ENCODE results near the gene WDR7. TPM values are rescaled to one million over a fixed set of nuclear protein-coding genes. Genes with fewer than 3 reads are reported as not detected.
A peak's percentile ranks its signal among the peaks of the same experiment; 100 is the strongest.

Gene WDR7
- total and polyA plus RNA-seq, 4 donors, result 27.9 to 126 (median 33.8) TPM

DNA sequence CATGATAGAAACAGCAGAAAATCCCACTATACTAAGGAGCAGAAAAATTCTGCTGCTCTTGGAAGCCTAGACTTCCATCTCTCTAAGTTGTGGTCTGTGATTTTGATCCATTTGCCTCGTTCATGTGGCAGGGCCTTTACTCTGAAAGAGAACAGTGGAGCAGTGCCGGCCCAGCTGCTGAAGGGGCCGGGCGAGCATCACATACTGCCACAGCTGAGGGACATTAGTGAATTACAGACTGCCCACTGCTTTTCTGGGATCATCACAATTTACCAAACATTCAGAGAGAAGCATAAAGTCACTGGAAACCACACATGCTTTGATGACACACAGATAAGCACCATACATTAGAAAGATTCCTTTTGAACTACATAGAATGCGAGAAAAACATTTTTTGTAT, 278.7 kb downstream of the WDR7 start:
- 50% methylated on average over 2 of the region's 5 CpGs for WGBS (ENCODE audit: insufficient coverage)

GRCh38 chr18:56933472-56933871, 282.3 kb downstream of the WDR7 start:
- no peaks in the 10 kb centered on the region for H3K4me1 ChIP-seq (ENCODE audit: control insufficient read depth, insufficient read depth, low read length)
- no peaks in the 10 kb centered on the region for H3K27me3 ChIP-seq (ENCODE audit: control insufficient read depth, insufficient read depth, low read length)
- H3K36me3 ChIP-seq (ENCODE audit: control insufficient read depth, insufficient read depth, low read length), result no peaks in the 10 kb centered on the region
- H3K9me3 ChIP-seq (ENCODE audit: control insufficient read depth, insufficient read depth, low read length), result no peaks in the 10 kb centered on the region
- DNase-seq (ENCODE audit: low read depth in 4 of 6, low spot score in 6 of 6), result no peak
- H3K27ac ChIP-seq (ENCODE audit: low read depth, low read length), result no peak overlapping the region
- 88% methylated on average over 1 of the region's 2 CpGs for WGBS (ENCODE audit: insufficient coverage)
- no peak overlapping the region for H3K4me3 ChIP-seq (ENCODE audit: low read depth, low read length)

More for the DNA sequence above, 278.7 kb downstream of the WDR7 start:
- no peaks in the 10 kb centered on the region for H3K9me3 ChIP-seq (ENCODE audit: control insufficient read depth, insufficient read depth, low read length)
- H3K4me3 ChIP-seq (ENCODE audit: low read depth, low read length), result no peak overlapping the region
- no peaks in the 10 kb centered on the region for H3K4me1 ChIP-seq (ENCODE audit: control insufficient read depth, insufficient read depth, low read length)
- no peak overlapping the region for H3K27ac ChIP-seq (ENCODE audit: low read depth, low read length)
- H3K36me3 ChIP-seq (ENCODE audit: control insufficient read depth, insufficient read depth, low read length), result no peaks in the 10 kb centered on the region
- DNase-seq (ENCODE audit: low read depth in 4 of 6, low spot score in 6 of 6), result no peak
- no peaks in the 10 kb centered on the region for H3K27me3 ChIP-seq (ENCODE audit: control insufficient read depth, insufficient read depth, low read length)

- H3K4me1 ChIP-seq (ENCODE audit: control insufficient read depth, insufficient read depth, low read length), result no peaks in the 10 kb centered on the region
- no peak overlapping the region for H3K27ac ChIP-seq (ENCODE audit: low read depth, low read length)
- no peak overlapping the region for H3K4me3 ChIP-seq (ENCODE audit: low read depth, low read length)
- no peaks in the 10 kb centered on the region for H3K36me3 ChIP-seq (ENCODE audit: control insufficient read depth, insufficient read depth, low read length)
- no CpG with 5 or more reads among the region's 3 CpGs for WGBS (ENCODE audit: insufficient coverage)
- peak in 1 of 6 donors; percentile 21 for DNase-seq (ENCODE audit: low read depth in 4 of 6, low spot score in 6 of 6)
- H3K9me3 ChIP-seq (ENCODE audit: control insufficient read depth, insufficient read depth, low read length), result no peaks in the 10 kb centered on the region
- no peaks in the 10 kb centered on the region for H3K27me3 ChIP-seq (ENCODE audit: control insufficient read depth, insufficient read depth, low read length)
Measured at GRCh38 chr18:56934131-56934530, 283.0 kb downstream of the WDR7 start.

DNA sequence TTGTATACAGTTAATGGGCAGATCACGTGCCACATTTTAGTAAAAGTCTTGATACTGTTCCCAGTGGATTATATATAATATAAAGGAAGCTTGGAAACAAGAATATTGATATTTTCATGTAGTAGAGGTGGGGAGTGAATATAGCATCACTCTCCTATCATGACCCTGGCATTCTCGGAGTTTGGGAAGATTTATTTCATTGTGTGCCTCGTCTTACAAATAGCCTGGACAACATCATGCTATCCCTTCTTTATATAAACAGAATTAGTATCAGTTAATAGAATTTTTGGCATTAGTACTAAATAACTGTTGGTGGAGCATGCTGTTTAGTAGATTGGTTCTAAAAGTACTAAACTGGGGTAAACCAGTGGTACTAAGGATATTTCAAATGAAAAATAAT, 283.7 kb downstream of the WDR7 start:
- no peaks in the 10 kb centered on the region for H3K27me3 ChIP-seq (ENCODE audit: control insufficient read depth, insufficient read depth, low read length)
- no peaks in the 10 kb centered on the region for H3K4me1 ChIP-seq (ENCODE audit: control insufficient read depth, insufficient read depth, low read length)
- DNase-seq (ENCODE audit: low read depth in 4 of 6, low spot score in 6 of 6), result no peak
- no peak overlapping the region for H3K27ac ChIP-seq (ENCODE audit: low read depth, low read length)
- H3K9me3 ChIP-seq (ENCODE audit: control insufficient read depth, insufficient read depth, low read length), result no peaks in the 10 kb centered on the region
- no peaks in the 10 kb centered on the region for H3K36me3 ChIP-seq (ENCODE audit: control insufficient read depth, insufficient read depth, low read length)
- no CpG with 5 or more reads among the region's 3 CpGs for WGBS (ENCODE audit: insufficient coverage)
- no peak overlapping the region for H3K4me3 ChIP-seq (ENCODE audit: low read depth, low read length)

GRCh38 chr18:56935434-56936040, 284.4 kb downstream of the WDR7 start:
- no peak overlapping the region for H3K27ac ChIP-seq (ENCODE audit: low read depth, low read length)
- 76% methylated on average over 4 of the region's 10 CpGs for WGBS (ENCODE audit: insufficient coverage)
- no peaks in the 10 kb centered on the region for H3K27me3 ChIP-seq (ENCODE audit: control insufficient read depth, insufficient read depth, low read length)
- peak in 2 of 6 donors; percentile 5 to 56 for DNase-seq (ENCODE audit: low read depth in 4 of 6, low spot score in 6 of 6)
- no peak overlapping the region for H3K4me3 ChIP-seq (ENCODE audit: low read depth, low read length)
- H3K9me3 ChIP-seq (ENCODE audit: control insufficient read depth, insufficient read depth, low read length), result no peaks in the 10 kb centered on the region
- H3K36me3 ChIP-seq (ENCODE audit: control insufficient read depth, insufficient read depth, low read length), result no peaks in the 10 kb centered on the region
- H3K4me1 ChIP-seq (ENCODE audit: control insufficient read depth, insufficient read depth, low read length), result no peaks in the 10 kb centered on the region

- H3K36me3 ChIP-seq (ENCODE audit: control insufficient read depth, insufficient read depth, low read length), result no peaks in the 10 kb centered on the region
- WGBS (ENCODE audit: insufficient coverage), result no CpG with 5 or more reads among the region's 1 CpG
- no peaks in the 10 kb centered on the region for H3K4me1 ChIP-seq (ENCODE audit: control insufficient read depth, insufficient read depth, low read length)
- H3K4me3 ChIP-seq (ENCODE audit: low read depth, low read length), result no peak overlapping the region
- H3K27ac ChIP-seq (ENCODE audit: low read depth, low read length), result no peak overlapping the region
- H3K27me3 ChIP-seq (ENCODE audit: control insufficient read depth, insufficient read depth, low read length), result no peaks in the 10 kb centered on the region
- no peaks in the 10 kb centered on the region for H3K9me3 ChIP-seq (ENCODE audit: control insufficient read depth, insufficient read depth, low read length)
- DNase-seq (ENCODE audit: low read depth in 4 of 6, low spot score in 6 of 6), result no peak
Measured at GRCh38 chr18:56936457-56936856, 285.3 kb downstream of the WDR7 start.

GRCh38 chr18:56937874-56938430, 286.8 kb downstream of the WDR7 start:
- H3K27ac ChIP-seq (ENCODE audit: low read depth, low read length), result no peak overlapping the region
- WGBS (ENCODE audit: insufficient coverage), result no CpG with 5 or more reads among the region's 3 CpGs
- H3K4me3 ChIP-seq (ENCODE audit: low read depth, low read length), result no peak overlapping the region
- DNase-seq (ENCODE audit: low read depth in 4 of 6, low spot score in 6 of 6), result no peak
- H3K27me3 ChIP-seq (ENCODE audit: control insufficient read depth, insufficient read depth, low read length), result no peaks in the 10 kb centered on the region
- H3K36me3 ChIP-seq (ENCODE audit: control insufficient read depth, insufficient read depth, low read length), result no peaks in the 10 kb centered on the region
- no peaks in the 10 kb centered on the region for H3K4me1 ChIP-seq (ENCODE audit: control insufficient read depth, insufficient read depth, low read length)
- H3K9me3 ChIP-seq (ENCODE audit: control insufficient read depth, insufficient read depth, low read length), result no peaks in the 10 kb centered on the region

- Histone ChIP-seq H3K36me3 (ENCODE audit: control insufficient read depth, insufficient read depth, low read length) (no peaks in the 10 kb centered on the region), H3K9me3 (ENCODE audit: control insufficient read depth, insufficient read depth, low read length) (no peaks in the 10 kb centered on the region), H3K4me1 (ENCODE audit: control insufficient read depth, insufficient read depth, low read length) (no peaks in the 10 kb centered on the region), H3K27ac (ENCODE audit: low read depth, low read length) (no peak overlapping the region), H3K4me3 (ENCODE audit: low read depth, low read length) (no peak overlapping the region), H3K27me3 (ENCODE audit: control insufficient read depth, insufficient read depth, low read length) (no peaks in the 10 kb centered on the region)
- no peak for DNase-seq (ENCODE audit: low read depth in 4 of 6, low spot score in 6 of 6)
- no CpG with 5 or more reads among the region's 4 CpGs for WGBS (ENCODE audit: insufficient coverage)
Measured at GRCh38 chr18:56945171-56946083, 294.3 kb downstream of the WDR7 start.

DNA sequence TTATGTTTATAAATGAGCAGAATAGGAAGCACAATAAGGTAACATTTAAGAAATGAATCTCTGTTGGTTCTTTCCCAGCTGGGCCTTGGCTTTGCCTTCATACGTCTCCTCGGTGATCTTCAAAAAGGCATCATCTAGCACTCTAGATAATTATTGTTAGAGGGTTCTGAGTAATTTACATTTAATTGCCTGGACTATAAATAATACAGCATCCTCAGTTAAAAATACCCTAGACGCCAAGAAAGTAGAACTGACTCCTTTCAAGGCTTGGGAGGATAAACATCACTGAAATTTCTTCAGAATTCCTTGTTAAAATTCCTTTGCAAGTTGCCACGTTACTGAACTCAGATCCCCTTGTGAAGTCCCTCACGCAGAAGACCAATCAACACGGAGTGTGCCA, 296.1 kb downstream of the WDR7 start:
- Histone ChIP-seq H3K4me3 (ENCODE audit: low read depth, low read length) (no peak overlapping the region), H3K27me3 (ENCODE audit: control insufficient read depth, insufficient read depth, low read length) (no peaks in the 10 kb centered on the region), H3K4me1 (ENCODE audit: control insufficient read depth, insufficient read depth, low read length) (no peaks in the 10 kb centered on the region), H3K27ac (ENCODE audit: low read depth, low read length) (no peak overlapping the region), H3K9me3 (ENCODE audit: control insufficient read depth, insufficient read depth, low read length) (no peaks in the 10 kb centered on the region), H3K36me3 (ENCODE audit: control insufficient read depth, insufficient read depth, low read length) (no peaks in the 10 kb centered on the region)
- peak in 1 of 6 donors; percentile 38 for DNase-seq (ENCODE audit: low read depth in 4 of 6, low spot score in 6 of 6)
- WGBS (ENCODE audit: insufficient coverage), result 80% methylated on average over 4 of the region's 6 CpGs
